CD8-positive, alpha-beta memory T cell (primary cell): ENCODE data around the gene NHS. TPM values are rescaled to one million over a fixed set of nuclear protein-coding genes. Genes with fewer than 3 reads are reported as not detected.

Experiments used
- CTCF ChIA-PET: fragments of 350-600 bp; sonication (Branson Sonifier 250); formaldehyde crosslinking; loops from one replicate; lab custom pipeline; 2021; ENCODE audit warnings: antibody characterized with exemption; lab: Charles Lee
- POLR2A ChIA-PET: fragments of 350-600 bp; sonication (Branson Sonifier 250); formaldehyde crosslinking; loops from one replicate; lab custom pipeline; 2021; ENCODE audit warnings: antibody characterized with exemption; lab: Charles Lee
- DNase-seq, 5 donors: peaks; one replicate each; pipeline versions ENCODE4 v3.0.0 to v3.0.0-alpha.2; 2020 to 2022; ENCODE audit warnings: mixed read lengths in 1 of 5
- H3K27ac ChIP-seq: one replicate; pipeline ENCODE4 v1.7.0; 2013; ENCODE audit warnings: low read depth, mild to moderate bottlenecking, low read length, moderate library complexity
- H3K27me3 ChIP-seq: 2 replicates; pipeline ENCODE4 v1.7.0; 2013; ENCODE audit warnings: low read length, mild to moderate bottlenecking; ENCODE audit not compliant: insufficient read depth, poor library complexity, severe bottlenecking
- H3K36me3 ChIP-seq: 2 replicates; pipeline ENCODE4 v1.7.0; 2013; ENCODE audit warnings: mild to moderate bottlenecking, low read length, moderate library complexity; ENCODE audit not compliant: insufficient read depth
- H3K4me1 ChIP-seq: 2 replicates; pipeline ENCODE4 v1.7.0; 2013; ENCODE audit warnings: mild to moderate bottlenecking, low read length, moderate library complexity; ENCODE audit not compliant: insufficient read depth
- H3K4me3 ChIP-seq: 2 replicates; pipeline ENCODE4 v1.7.0; 2013; ENCODE audit warnings: mild to moderate bottlenecking, low read length
- H3K9me3 ChIP-seq: 2 replicates; pipeline ENCODE4 v1.7.0; 2013; ENCODE audit warnings: mild to moderate bottlenecking, low read length
- H3K27ac Mint-ChIP-seq, 8 donors: one replicate each; pipeline ENCODE4 v1.8.0; 2020 to 2021; ENCODE audit warnings: mixed read lengths in 8 of 8, mild to moderate bottlenecking in 6 of 8, inconsistent platforms in 3 of 8, moderate library complexity in 3 of 8
- H3K27me3 Mint-ChIP-seq, 2 donors: one replicate each; pipeline ENCODE4 v1.8.0; 2020 to 2021; ENCODE audit warnings: mixed read lengths in 2 of 2, mild to moderate bottlenecking in 1 of 2, moderate library complexity in 1 of 2
- H3K36me3 Mint-ChIP-seq, 3 donors: one replicate each; pipeline ENCODE4 v1.8.0; 2020 to 2021; ENCODE audit warnings: mixed read lengths in 3 of 3, inconsistent platforms in 1 of 3, mild to moderate bottlenecking in 1 of 3
- H3K4me1 Mint-ChIP-seq, 3 donors: one replicate each; pipeline ENCODE4 v1.8.0; 2020 to 2021; ENCODE audit warnings: mixed read lengths in 3 of 3, inconsistent platforms in 1 of 3, mild to moderate bottlenecking in 1 of 3
- H3K4me3 Mint-ChIP-seq, 7 donors: one replicate each; pipeline ENCODE4 v1.8.0; 2020 to 2021; ENCODE audit warnings: mixed read lengths in 7 of 7, mild to moderate bottlenecking in 6 of 7, moderate library complexity in 4 of 7, inconsistent platforms in 2 of 7
- H3K9me3 Mint-ChIP-seq, 5 donors: one replicate each; pipeline ENCODE4 v1.8.0; 2020 to 2022; ENCODE audit warnings: mixed read lengths in 5 of 5, mild to moderate bottlenecking in 3 of 5, moderate library complexity in 2 of 5, inconsistent platforms in 1 of 5
- polyA plus RNA-seq: library from polyadenylated mRNA; unstranded; fragments of 300-500 nt; fragmentation: Illumina TruSeq; gene quantifications from one replicate; pipeline ENCODE4 v1.2.3, GENCODE V29; 2021
- total RNA-seq, 2 experiments: library from RNA; stranded (reverse); gene quantifications; one replicate each; pipeline ENCODE4 v1.2.3, GENCODE V29; 2021

The NHS gene
- total and polyA plus RNA-seq, 3 experiments from 2014 or later = 9.6 to 11.3 TPM; not detected in 1

- H3K4me3 ChIP-seq = peak overlapping the region; percentile 76
- ChIA-PET CTCF (no interaction called here), POLR2A (no interaction called here)
- H3K27me3 ChIP-seq = no peaks in the 10 kb centered on the region
- no peaks in the 10 kb centered on the region for H3K4me1 ChIP-seq
- Mint-ChIP-seq H3K27me3 (peaks cover 27 to 31% of the 10 kb centered on the region in 2 donors), H3K9me3 (peaks cover 0 to 5% (median 0%) of the 10 kb centered on the region in 5 donors), H3K36me3 (peaks cover 0 to 1% (median 0%) of the 10 kb centered on the region in 3 donors), H3K27ac (peak overlapping the region; percentile 32 to 96 (median 92)), H3K4me3 (peak overlapping the region; percentile 79 to 92 (median 88)), H3K4me1 (peaks cover 15 to 27% (median 19%) of the 10 kb centered on the region in 3 donors)
- H3K9me3 ChIP-seq = no peaks in the 10 kb centered on the region
- peak; percentile 8 to 84 (median 48) for DNase-seq
- H3K27ac ChIP-seq = peak overlapping the region; percentile 59
- H3K36me3 ChIP-seq = no peaks in the 10 kb centered on the region
Observed at GRCh38 chrX:17737986-17738713, 363.1 kb downstream of the NHS start.

- H3K9me3 ChIP-seq = no peaks in the 10 kb centered on the region
- ChIA-PET POLR2A (no interaction called here), CTCF (no interaction called here)
- no peaks in the 10 kb centered on the region for H3K27me3 ChIP-seq
- H3K27ac Mint-ChIP-seq = peak overlapping the region in 7 of 8 donors; percentile 50 to 96 (median 94)
- peaks cover 27 to 30% of the 10 kb centered on the region in 2 donors for H3K27me3 Mint-ChIP-seq
- no peak overlapping the region for H3K27ac ChIP-seq
- no peak for DNase-seq
- H3K4me1 ChIP-seq = no peaks in the 10 kb centered on the region
- no peaks in the 10 kb centered on the region for H3K36me3 ChIP-seq
- peak overlapping the region; percentile 76 for H3K4me3 ChIP-seq
- peaks cover 15 to 27% (median 19%) of the 10 kb centered on the region in 3 donors for H3K4me1 Mint-ChIP-seq
- peak overlapping the region; percentile 79 to 92 (median 88) for H3K4me3 Mint-ChIP-seq
- peaks cover 0 to 1% (median 0%) of the 10 kb centered on the region in 3 donors for H3K36me3 Mint-ChIP-seq
- H3K9me3 Mint-ChIP-seq = peaks cover 0 to 5% (median 0%) of the 10 kb centered on the region in 5 donors
Observed at GRCh38 chrX:17738737-17739535, 363.9 kb downstream of the NHS start.

- H3K9me3 ChIP-seq = no peaks in the 10 kb centered on the region
- CTCF ChIA-PET = no interaction called here
- H3K4me3 Mint-ChIP-seq = peak overlapping the region in 1 of 7 donors; percentile 64
- H3K36me3 Mint-ChIP-seq = peaks cover 0 to 1% (median 0%) of the 10 kb centered on the region in 3 donors
- no peak overlapping the region for H3K27ac Mint-ChIP-seq
- no peaks in the 10 kb centered on the region for H3K27me3 ChIP-seq
- peaks cover 23 to 25% of the 10 kb centered on the region in 2 donors for H3K27me3 Mint-ChIP-seq
- no peak for DNase-seq
- H3K9me3 Mint-ChIP-seq = peaks cover 0 to 5% (median 0%) of the 10 kb centered on the region in 5 donors
- H3K4me1 Mint-ChIP-seq = peaks cover 15 to 27% (median 19%) of the 10 kb centered on the region in 3 donors
- H3K27ac ChIP-seq = no peak overlapping the region
- no peaks in the 10 kb centered on the region for H3K4me1 ChIP-seq
- POLR2A ChIA-PET = no interaction called here
- H3K36me3 ChIP-seq = no peaks in the 10 kb centered on the region
- H3K4me3 ChIP-seq = no peak overlapping the region
Observed at GRCh38 chrX:17740137-17741122, 365.4 kb downstream of the NHS start.

GRCh38 chrX:17741123-17741511 is 366.1 kb downstream of the NHS start:
- ChIA-PET POLR2A (no interaction called here), CTCF (no interaction called here)
- no peak overlapping the region for H3K4me3 ChIP-seq
- Mint-ChIP-seq H3K4me1 (peaks cover 15 to 27% (median 19%) of the 10 kb centered on the region in 3 donors), H3K27me3 (peaks cover 20 to 25% of the 10 kb centered on the region in 2 donors), H3K4me3 (no peak overlapping the region), H3K36me3 (peaks cover 0 to 1% (median 0%) of the 10 kb centered on the region in 3 donors), H3K9me3 (peaks cover 0 to 5% (median 0%) of the 10 kb centered on the region in 5 donors), H3K27ac (no peak overlapping the region)
- no peak overlapping the region for H3K27ac ChIP-seq
- no peaks in the 10 kb centered on the region for H3K27me3 ChIP-seq
- no peaks in the 10 kb centered on the region for H3K36me3 ChIP-seq
- no peaks in the 10 kb centered on the region for H3K9me3 ChIP-seq
- DNase-seq = no peak
- H3K4me1 ChIP-seq = no peaks in the 10 kb centered on the region

GRCh38 chrX:17743913-17744312 is 368.9 kb downstream of the NHS start:
- ChIA-PET CTCF (no interaction called here), POLR2A (no interaction called here)
- peaks cover 6 to 15% (median 7%) of the 10 kb centered on the region in 3 donors for H3K4me1 Mint-ChIP-seq
- H3K9me3 Mint-ChIP-seq = peaks cover 0 to 2% (median 0%) of the 10 kb centered on the region in 5 donors
- no peaks in the 10 kb centered on the region for H3K36me3 ChIP-seq
- no peak overlapping the region for H3K27ac Mint-ChIP-seq
- H3K27me3 ChIP-seq = no peaks in the 10 kb centered on the region
- H3K9me3 ChIP-seq = no peaks in the 10 kb centered on the region
- no peak overlapping the region for H3K4me3 Mint-ChIP-seq
- DNase-seq = no peak
- H3K4me3 ChIP-seq = no peak overlapping the region
- H3K27me3 Mint-ChIP-seq = peaks cover 10 to 19% of the 10 kb centered on the region in 2 donors
- peaks cover 0 to 2% (median 0%) of the 10 kb centered on the region in 3 donors for H3K36me3 Mint-ChIP-seq
- no peak overlapping the region for H3K27ac ChIP-seq
- H3K4me1 ChIP-seq = no peaks in the 10 kb centered on the region

- no peak overlapping the region for H3K4me3 ChIP-seq
- H3K27me3 Mint-ChIP-seq = peaks cover 5 to 15% of the 10 kb centered on the region in 2 donors
- H3K4me1 Mint-ChIP-seq = peaks cover 0 to 7% (median 0%) of the 10 kb centered on the region in 3 donors
- H3K36me3 ChIP-seq = no peaks in the 10 kb centered on the region
- ChIA-PET POLR2A (no interaction called here), CTCF (no interaction called here)
- no peaks in the 10 kb centered on the region for H3K4me1 ChIP-seq
- H3K27me3 ChIP-seq = no peaks in the 10 kb centered on the region
- no peaks in the 10 kb centered on the region for H3K9me3 ChIP-seq
- H3K4me3 Mint-ChIP-seq = no peak overlapping the region
- H3K27ac Mint-ChIP-seq = no peak overlapping the region
- DNase-seq = peak in 1 of 5 donors; percentile 16
- no peak overlapping the region for H3K27ac ChIP-seq
- peaks cover 0 to 5% (median 0%) of the 10 kb centered on the region in 3 donors for H3K36me3 Mint-ChIP-seq
- peaks cover 0 to 1% (median 0%) of the 10 kb centered on the region in 5 donors for H3K9me3 Mint-ChIP-seq
Observed at GRCh38 chrX:17744896-17745523, 370.0 kb downstream of the NHS start.

- no peak for DNase-seq
- Mint-ChIP-seq H3K9me3 (peaks cover 0 to 1% (median 0%) of the 10 kb centered on the region in 5 donors), H3K4me1 (no peaks in the 10 kb centered on the region), H3K27ac (no peak overlapping the region), H3K36me3 (peaks cover 0 to 6% (median 5%) of the 10 kb centered on the region in 3 donors), H3K4me3 (no peak overlapping the region), H3K27me3 (peaks cover 0 to 7% of the 10 kb centered on the region in 2 donors)
- Histone ChIP-seq H3K27me3 (no peaks in the 10 kb centered on the region), H3K36me3 (peaks cover 5% of the 10 kb centered on the region), H3K4me3 (no peak overlapping the region), H3K4me1 (no peaks in the 10 kb centered on the region), H3K27ac (no peak overlapping the region), H3K9me3 (no peaks in the 10 kb centered on the region)
- ChIA-PET CTCF (no interaction called here), POLR2A (no interaction called here)
Observed at GRCh38 chrX:17747692-17748091, 372.7 kb downstream of the NHS start.
